Fibroblast of lung (primary cell): ENCODE measurements around the gene UBE2QL1.

Source experiments
- CTCF ChIP-seq, 2 donors: IDR thresholded peaks in 1 of 2; conservative IDR thresholded peaks in 1 of 2; 1 replicate in 1 of 2; 2 replicates in 1 of 2; pipeline ENCODE4 v1.5.1; 2011 to 2012; ENCODE audit warnings: low read length in 2 of 2, control low read depth in 1 of 2, inconsistent platforms in 1 of 2, low read depth in 1 of 2, mild to moderate bottlenecking in 1 of 2
- EZH2 ChIP-seq: IDR thresholded peaks from 2 replicates; pipeline ENCODE4 v1.5.1; 2012; ENCODE audit warnings: low read length, control low read depth, mild to moderate bottlenecking; ENCODE audit errors: missing control alignments

GRCh38 chr5:6447384-6448140 is 1.1 kb upstream of the UBE2QL1 start:
- no peak for TF ChIP-seq CTCF (conservative IDR thresholded peaks at IDR 0.05 in 1 of 2, IDR thresholded peaks at IDR 0.05 in 1 of 2; ENCODE audit: low read depth in 1 of 2, low read length in 2 of 2)
- TF ChIP-seq EZH2, result no peak
